Fibroblast of lung (primary cell): ENCODE data around the gene TMEM212.

Experiments
- CTCF ChIP-seq, 2 donors: IDR thresholded peaks in 1 of 2; conservative IDR thresholded peaks in 1 of 2; 1 replicate in 1 of 2; 2 replicates in 1 of 2; pipeline ENCODE4 v1.5.1; 2011 to 2012; ENCODE audit warnings: low read length in 2 of 2, control low read depth in 1 of 2, inconsistent platforms in 1 of 2, low read depth in 1 of 2, mild to moderate bottlenecking in 1 of 2
- EZH2 ChIP-seq: IDR thresholded peaks from 2 replicates; pipeline ENCODE4 v1.5.1; 2012; ENCODE audit warnings: low read length, control low read depth, mild to moderate bottlenecking; ENCODE audit errors: missing control alignments

- no peak for TF ChIP-seq EZH2
- TF ChIP-seq CTCF (conservative IDR thresholded peaks at IDR 0.05 in 1 of 2, IDR thresholded peaks at IDR 0.05 in 1 of 2; ENCODE audit: low read depth in 1 of 2, low read length in 2 of 2) = no peak
Observed at GRCh38 chr3:171815973-171816595, 27.1 kb upstream of the TMEM212 start.
